HG03139 (cell line): Measurements from ENCODE around the gene FER.

Source experiments
- ATAC-seq: cut with Tn5 transposase; IDR thresholded peaks from one replicate; pipeline ENCODE4 v1.9.1; 2021; ENCODE audit not compliant: unreplicated experiment

The FER gene

DNA sequence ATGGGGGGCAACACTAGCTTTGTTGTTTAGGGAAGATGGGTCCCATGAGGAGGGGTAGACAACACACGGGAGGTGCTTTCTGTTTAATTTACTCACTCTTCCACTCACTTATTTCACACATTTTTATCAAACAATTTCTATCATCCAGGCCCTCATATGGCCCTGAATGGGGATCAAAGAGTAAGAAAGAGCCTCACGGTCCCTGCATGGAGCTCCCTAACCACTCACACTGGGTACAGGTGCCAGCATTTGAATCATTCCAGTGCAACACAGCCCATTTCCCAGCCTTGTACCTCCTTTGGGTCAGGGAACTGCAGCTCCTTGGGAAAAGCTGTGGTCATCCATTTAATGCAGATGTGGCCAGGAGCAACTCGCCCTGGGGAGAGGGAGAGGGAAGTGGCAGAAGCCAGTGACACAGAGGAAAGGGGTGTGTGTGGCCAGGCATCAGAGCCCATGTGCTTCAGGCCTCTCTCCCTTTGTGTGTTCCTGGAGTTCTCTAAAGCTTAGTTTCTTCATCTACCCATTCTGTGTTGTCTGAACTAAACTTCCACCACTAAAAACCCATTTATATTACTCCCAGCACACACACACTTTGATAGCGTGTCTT is 476.7 kb downstream of the FER start:
- no peak for ATAC-seq

GRCh38 chr5:109225716-109226625 is 478.3 kb downstream of the FER start:
- ATAC-seq: no peak

DNA sequence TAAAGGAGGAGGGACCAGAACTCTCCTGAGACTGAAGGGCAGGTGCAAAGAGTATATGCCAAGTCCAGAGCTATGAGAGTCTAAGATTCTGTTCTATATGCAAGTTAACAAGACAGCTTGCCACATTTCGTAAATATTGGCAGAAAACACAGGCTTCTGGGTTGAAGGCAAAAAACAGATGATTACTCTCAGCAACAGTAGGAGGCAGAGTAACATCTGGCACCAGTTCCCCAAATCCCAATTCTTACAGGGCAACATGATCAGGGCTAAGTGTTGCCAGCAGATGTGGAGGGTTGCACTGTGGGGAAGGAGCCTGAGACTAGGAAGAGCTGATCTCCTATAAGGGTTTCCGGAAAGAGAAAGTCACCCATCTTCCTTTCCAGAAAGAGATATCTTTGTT is 482.7 kb downstream of the FER start:
- ATAC-seq: no peak

- no peak for ATAC-seq
Observed at GRCh38 chr5:109231331-109231730, 483.6 kb downstream of the FER start.

DNA sequence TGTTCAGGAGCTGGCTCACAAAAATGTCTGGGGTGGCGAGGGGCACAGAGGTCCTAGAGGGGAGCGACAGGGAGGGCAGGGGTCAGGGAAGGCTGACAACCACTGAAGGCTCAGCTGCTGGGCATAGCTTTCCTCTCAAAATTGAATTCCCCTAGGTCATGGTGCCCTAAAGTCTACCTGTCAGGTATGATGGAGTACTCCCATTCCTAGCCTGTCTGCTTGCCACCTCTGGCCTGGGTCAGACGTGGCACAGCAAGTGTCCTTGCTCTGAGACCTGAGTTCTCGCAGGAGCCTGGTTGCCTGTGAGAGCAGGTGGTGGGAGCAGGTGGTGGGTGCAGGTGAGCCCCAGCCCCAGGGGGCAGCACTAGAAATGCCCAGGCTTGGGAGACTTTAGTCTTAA is 486.7 kb downstream of the FER start:
- ATAC-seq: no peak

- no peak for ATAC-seq
Observed at GRCh38 chr5:109239456-109239855, 491.8 kb downstream of the FER start.

DNA sequence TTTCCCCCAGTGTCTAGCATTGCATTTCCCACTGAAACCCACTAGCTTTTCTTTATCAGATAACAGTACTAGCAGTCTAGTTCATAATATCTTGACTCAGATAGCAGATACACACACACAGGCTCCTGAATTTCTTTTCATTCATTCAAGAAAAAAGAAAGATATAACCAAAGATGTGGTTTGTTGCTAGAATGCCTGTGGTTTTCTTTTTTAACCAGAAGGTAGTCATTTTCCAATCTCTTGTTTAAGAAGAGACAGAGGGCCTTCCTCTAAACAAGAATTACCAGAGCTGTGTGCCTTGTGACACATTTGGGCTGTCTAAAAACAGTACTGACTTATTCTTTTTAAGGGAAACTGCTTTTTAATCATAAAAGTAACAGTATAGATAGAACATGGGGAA is 494.8 kb downstream of the FER start:
- no peak for ATAC-seq

GRCh38 chr5:109246395-109246794 is 498.7 kb downstream of the FER start:
- ATAC-seq: no peak
